ENCODE measurements around the gene ZBTB49.

GRCh38 chr4:4281787-4282186 is 8.3 kb upstream of the ZBTB49 start:
- TF ChIP-seq CTCF (IDR thresholded peaks at IDR 0.05; ENCODE audit: poor library complexity, severe bottlenecking) (no peak), POLR2AphosphoS5 (IDR thresholded peaks at IDR 0.05) (no peak), EZH2 (IDR thresholded peaks at IDR 0.05; ENCODE audit: borderline replicate concordance, insufficient read depth, low read length, poor library complexity, severe bottlenecking) (no peak)
